SK-N-SH (cell line): ENCODE measurements around the gene SHANK2. TPM values are rescaled to one million over a fixed set of nuclear protein-coding genes. Genes with fewer than 3 reads are reported as not detected.

Experiments
- CTCF ChIA-PET: fragments of 300-600, 350-600 bp; formaldehyde crosslinking; extraction: SDS; loops from one replicate; lab custom pipeline; 2021; lab: Yijun Ruan, JAX
- POLR2A ChIA-PET: fragments of 350-600 bp; sonication (Branson Sonifier 250); formaldehyde crosslinking; extraction: SDS; loops from one replicate; lab custom pipeline; 2020; ENCODE audit warnings: antibody characterized with exemption, inconsistent platforms; lab: Yijun Ruan, JAX
- DNase-seq: peaks from one replicate; pipeline ENCODE4 v3.0.0; 2012
- H2AFZ ChIP-seq: fragments of 200-600 bp; sonication (generic); 2 replicates; pipeline ENCODE4 v1.8.1; 2016; ENCODE audit warnings: antibody characterized with exemption, mild to moderate bottlenecking, low read depth
- H3F3A ChIP-seq: fragments of 200-600 bp; sonication (generic); replicated peaks from 2 replicates; pipeline ENCODE3; 2016; ENCODE audit warnings: antibody characterized with exemption, mild to moderate bottlenecking; ENCODE audit not compliant: insufficient read depth
- H3K27ac ChIP-seq, 2 experiments: fragments of 200-500 bp in 1 of 2; fragments of 200-600 bp in 1 of 2; sonication (Bioruptor generic) in 1 of 2; sonication (generic), shearing (Covaris generic) in 1 of 2; 2 replicates each; pipeline versions ENCODE4 v1.5.1 to v1.6.1; 2014 to 2016; ENCODE audit warnings: low read depth in 2 of 2, inconsistent platforms in 1 of 2, low read length in 1 of 2, mild to moderate bottlenecking in 1 of 2, mixed read lengths in 1 of 2
- H3K27me3 ChIP-seq: fragments of 200-600 bp; sonication (generic), shearing (Covaris generic); 2 replicates; pipeline ENCODE4 v1.6.1; 2016; ENCODE audit warnings: mixed run types; ENCODE audit not compliant: insufficient read depth
- H3K36me3 ChIP-seq, 2 experiments: fragments of 200-500 bp in 1 of 2; fragments of 200-600 bp in 1 of 2; sonication (Bioruptor generic) in 1 of 2; sonication (generic) in 1 of 2; replicated peaks in 1 of 2; 2 replicates each; pipeline versions ENCODE3 to v1.5.1; 2014 to 2016; ENCODE audit warnings: low read length in 1 of 2, mild to moderate bottlenecking in 1 of 2; ENCODE audit not compliant: insufficient read depth in 2 of 2, control insufficient read depth in 1 of 2
- H3K4me1 ChIP-seq, 2 experiments: fragments of 200-500 bp in 1 of 2; fragments of 200-600 bp in 1 of 2; sonication (Bioruptor generic) in 1 of 2; sonication (generic), shearing (Covaris generic) in 1 of 2; 2 replicates each; pipeline versions ENCODE4 v1.5.1 to v1.6.1; 2014 to 2016; ENCODE audit warnings: low read depth in 1 of 2, low read length in 1 of 2, mixed run types in 1 of 2; ENCODE audit not compliant: insufficient read depth in 2 of 2, control insufficient read depth in 1 of 2
- H3K4me2 ChIP-seq: fragments of 200-600 bp; sonication (generic), shearing (Covaris generic); 2 replicates; pipeline ENCODE4 v1.6.1; 2017; ENCODE audit warnings: mixed run types
- H3K4me3 ChIP-seq, 2 experiments: fragments of 200-500 bp in 1 of 2; fragments of 200-600 bp in 1 of 2; sonication (Bioruptor generic) in 1 of 2; sonication (generic), shearing (Covaris generic) in 1 of 2; 2 replicates each; pipeline versions ENCODE4 v1.5.1 to v1.8.1; 2014 to 2016; ENCODE audit warnings: low read depth in 2 of 2, inconsistent platforms in 1 of 2, low read length in 1 of 2, mild to moderate bottlenecking in 1 of 2, mixed read lengths in 1 of 2, moderate library complexity in 1 of 2
- H3K79me2 ChIP-seq: fragments of 200-600 bp; sonication (generic); 2 replicates; pipeline ENCODE4 v1.8.1; 2017; ENCODE audit warnings: mild to moderate bottlenecking; ENCODE audit not compliant: insufficient read depth
- H3K9ac ChIP-seq: fragments of 200-600 bp; sonication (generic); 2 replicates; pipeline ENCODE4 v1.6.1; 2017; ENCODE audit warnings: mixed run types
- H3K9me2 ChIP-seq: fragments of 200-600 bp; sonication (generic); 2 replicates; pipeline ENCODE4 v1.6.1; 2017; ENCODE audit warnings: mixed run types
- H3K9me3 ChIP-seq: fragments of 200-600 bp; sonication (generic); 2 replicates; pipeline ENCODE4 v1.6.1; 2017; ENCODE audit warnings: mixed run types, mild to moderate bottlenecking, moderate library complexity
- H4K20me1 ChIP-seq: fragments of 200-600 bp; sonication (generic); 2 replicates; pipeline ENCODE4 v1.6.1; 2017; ENCODE audit warnings: mild to moderate bottlenecking, mixed run types; ENCODE audit not compliant: insufficient read depth
- FOXM1 ChIP-seq: IDR thresholded peaks from 2 replicates; pipeline ENCODE4 v1.4.0; 2012; ENCODE audit warnings: low read depth, mild to moderate bottlenecking
- NFIC ChIP-seq: IDR thresholded peaks from 2 replicates; pipeline ENCODE4 v1.4.0; 2012; ENCODE audit warnings: borderline replicate concordance
- RCOR1 ChIP-seq: fragments of 150-350 bp; IDR thresholded peaks from 2 replicates; pipeline ENCODE4 v1.6.1; 2017; ENCODE audit warnings: antibody characterized with exemption, low read length
- RFX5 ChIP-seq: IDR thresholded peaks from 2 replicates; pipeline ENCODE4 v1.6.1; 2012; ENCODE audit warnings: mild to moderate bottlenecking, improper control_type of control experiment, low read length
- TAF1 ChIP-seq: IDR thresholded peaks from 2 replicates; pipeline ENCODE4 v1.6.1; 2012; ENCODE audit warnings: low read depth, mild to moderate bottlenecking, low read length, moderate library complexity, borderline replicate concordance
- WGBS: methylation state at CpG from one replicate; pipeline ENCODE4 v1.1.6; 2017; ENCODE audit warnings: low lambda C conversion rate; 5-methylcytosine and 5-hydroxymethylcytosine counted together
- polyA plus RNA-seq, 3 experiments: library from polyadenylated mRNA; depleted of rRNA; stranded (reverse); fragments of >200 nt; gene quantifications; 2 replicates each; pipeline ENCODE4 v1.2.3, GENCODE V29; 2012
- TF ChIP-seq, protein P1 (sequence below): fragments of 150-350 bp; IDR thresholded peaks from 2 replicates; pipeline ENCODE4 v1.6.1; 2017; ENCODE audit warnings: antibody characterized with exemption, low read length, low read depth, borderline replicate concordance
- TF ChIP-seq, protein P2 (sequence below): IDR thresholded peaks from 2 replicates; pipeline ENCODE4 v1.6.1; 2012; ENCODE audit warnings: mild to moderate bottlenecking, low read depth, low read length, moderate library complexity
- TF ChIP-seq, protein P3 (sequence below): IDR thresholded peaks from 2 replicates; pipeline ENCODE4 v1.4.0; 2012; ENCODE audit warnings: low read depth, borderline replicate concordance

Gene SHANK2
- polyA plus RNA-seq, 1 of the 3 experiments (the other 2 are of a cell fraction): under 0.01 TPM

DNA sequence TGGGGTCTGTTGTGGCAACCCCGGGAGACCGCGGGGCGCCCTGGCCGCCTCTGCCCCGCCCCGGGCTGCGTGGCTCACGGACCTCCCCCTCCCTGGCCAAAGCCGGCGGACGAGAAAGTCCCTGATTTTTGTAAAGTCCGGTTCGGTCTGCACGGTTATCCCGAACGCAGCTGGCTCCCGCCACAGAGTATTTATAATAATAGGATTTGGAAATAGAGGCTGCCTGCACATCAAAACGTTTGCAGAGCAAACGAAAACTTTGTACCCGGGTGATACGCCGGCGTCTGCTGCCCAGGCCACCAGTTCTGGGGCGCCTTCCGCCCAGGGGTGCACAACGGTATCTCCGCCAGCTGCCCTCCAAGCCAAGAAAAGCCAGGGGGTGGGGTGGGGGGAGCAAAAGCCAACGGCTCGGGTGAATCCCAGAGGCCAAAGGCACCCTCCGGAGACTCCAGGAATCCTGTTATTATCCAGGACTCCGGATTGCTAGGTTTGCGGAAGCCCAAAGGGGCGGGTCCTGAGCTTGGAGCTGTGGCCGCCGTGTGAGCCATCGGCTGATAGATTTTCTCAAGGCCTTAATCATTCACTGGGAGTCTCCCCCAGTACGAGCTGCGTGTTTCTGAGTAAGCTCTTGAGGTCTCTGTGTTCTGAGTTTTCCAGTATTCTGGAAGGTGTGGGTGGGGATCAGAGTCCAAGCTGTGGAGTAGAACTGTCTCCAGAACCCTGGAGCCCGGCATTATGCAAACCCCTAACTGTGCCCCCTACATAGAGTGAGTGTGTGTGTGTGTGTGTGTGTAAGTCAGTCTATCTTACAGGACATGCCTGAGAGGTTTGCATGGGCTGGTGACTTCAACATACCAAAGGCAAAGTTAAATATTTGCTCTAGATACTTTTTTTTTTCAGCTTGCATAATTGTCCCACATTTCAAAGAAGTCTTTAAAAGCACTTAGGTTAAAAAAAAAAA, 673 bp upstream of the SHANK2 start:
- Histone ChIP-seq H3K79me2 (no peaks in the 10 kb centered on the region), H3K4me3 (no peak overlapping the region), H3K36me3 (no peaks in the 10 kb centered on the region), H3F3A (no peaks in the 10 kb centered on the region), H3K4me2 (no peak overlapping the region), H3K9me3 (no peaks in the 10 kb centered on the region), H4K20me1 (no peaks in the 10 kb centered on the region), H3K9me2 (no peaks in the 10 kb centered on the region)
- TF ChIP-seq TAF1 (no peak), RFX5 (no peak), FOXM1 (no peak), NFIC (no peak), RCOR1 (no peak)
- TF ChIP-seq, protein P1, sequence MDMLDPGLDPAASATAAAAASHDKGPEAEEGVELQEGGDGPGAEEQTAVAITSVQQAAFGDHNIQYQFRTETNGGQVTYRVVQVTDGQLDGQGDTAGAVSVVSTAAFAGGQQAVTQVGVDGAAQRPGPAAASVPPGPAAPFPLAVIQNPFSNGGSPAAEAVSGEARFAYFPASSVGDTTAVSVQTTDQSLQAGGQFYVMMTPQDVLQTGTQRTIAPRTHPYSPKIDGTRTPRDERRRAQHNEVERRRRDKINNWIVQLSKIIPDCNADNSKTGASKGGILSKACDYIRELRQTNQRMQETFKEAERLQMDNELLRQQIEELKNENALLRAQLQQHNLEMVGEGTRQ: no peak
- TF ChIP-seq, protein P2, sequence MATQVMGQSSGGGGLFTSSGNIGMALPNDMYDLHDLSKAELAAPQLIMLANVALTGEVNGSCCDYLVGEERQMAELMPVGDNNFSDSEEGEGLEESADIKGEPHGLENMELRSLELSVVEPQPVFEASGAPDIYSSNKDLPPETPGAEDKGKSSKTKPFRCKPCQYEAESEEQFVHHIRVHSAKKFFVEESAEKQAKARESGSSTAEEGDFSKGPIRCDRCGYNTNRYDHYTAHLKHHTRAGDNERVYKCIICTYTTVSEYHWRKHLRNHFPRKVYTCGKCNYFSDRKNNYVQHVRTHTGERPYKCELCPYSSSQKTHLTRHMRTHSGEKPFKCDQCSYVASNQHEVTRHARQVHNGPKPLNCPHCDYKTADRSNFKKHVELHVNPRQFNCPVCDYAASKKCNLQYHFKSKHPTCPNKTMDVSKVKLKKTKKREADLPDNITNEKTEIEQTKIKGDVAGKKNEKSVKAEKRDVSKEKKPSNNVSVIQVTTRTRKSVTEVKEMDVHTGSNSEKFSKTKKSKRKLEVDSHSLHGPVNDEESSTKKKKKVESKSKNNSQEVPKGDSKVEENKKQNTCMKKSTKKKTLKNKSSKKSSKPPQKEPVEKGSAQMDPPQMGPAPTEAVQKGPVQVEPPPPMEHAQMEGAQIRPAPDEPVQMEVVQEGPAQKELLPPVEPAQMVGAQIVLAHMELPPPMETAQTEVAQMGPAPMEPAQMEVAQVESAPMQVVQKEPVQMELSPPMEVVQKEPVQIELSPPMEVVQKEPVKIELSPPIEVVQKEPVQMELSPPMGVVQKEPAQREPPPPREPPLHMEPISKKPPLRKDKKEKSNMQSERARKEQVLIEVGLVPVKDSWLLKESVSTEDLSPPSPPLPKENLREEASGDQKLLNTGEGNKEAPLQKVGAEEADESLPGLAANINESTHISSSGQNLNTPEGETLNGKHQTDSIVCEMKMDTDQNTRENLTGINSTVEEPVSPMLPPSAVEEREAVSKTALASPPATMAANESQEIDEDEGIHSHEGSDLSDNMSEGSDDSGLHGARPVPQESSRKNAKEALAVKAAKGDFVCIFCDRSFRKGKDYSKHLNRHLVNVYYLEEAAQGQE: no peak
- TF ChIP-seq, protein P3, sequence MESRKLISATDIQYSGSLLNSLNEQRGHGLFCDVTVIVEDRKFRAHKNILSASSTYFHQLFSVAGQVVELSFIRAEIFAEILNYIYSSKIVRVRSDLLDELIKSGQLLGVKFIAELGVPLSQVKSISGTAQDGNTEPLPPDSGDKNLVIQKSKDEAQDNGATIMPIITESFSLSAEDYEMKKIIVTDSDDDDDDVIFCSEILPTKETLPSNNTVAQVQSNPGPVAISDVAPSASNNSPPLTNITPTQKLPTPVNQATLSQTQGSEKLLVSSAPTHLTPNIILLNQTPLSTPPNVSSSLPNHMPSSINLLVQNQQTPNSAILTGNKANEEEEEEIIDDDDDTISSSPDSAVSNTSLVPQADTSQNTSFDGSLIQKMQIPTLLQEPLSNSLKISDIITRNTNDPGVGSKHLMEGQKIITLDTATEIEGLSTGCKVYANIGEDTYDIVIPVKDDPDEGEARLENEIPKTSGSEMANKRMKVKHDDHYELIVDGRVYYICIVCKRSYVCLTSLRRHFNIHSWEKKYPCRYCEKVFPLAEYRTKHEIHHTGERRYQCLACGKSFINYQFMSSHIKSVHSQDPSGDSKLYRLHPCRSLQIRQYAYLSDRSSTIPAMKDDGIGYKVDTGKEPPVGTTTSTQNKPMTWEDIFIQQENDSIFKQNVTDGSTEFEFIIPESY: no peak
- TF ChIP-seq, all 33 proteins: peak for 0
- Histone ChIP-seq H2AFZ (no peak overlapping the region), H3K27me3 (no peaks in the 10 kb centered on the region), H3K4me1 (peaks cover 0 to 3% of the 10 kb centered on the region in 2 experiments; a peak in 1 of 4 replicates), H3K27ac (no peak overlapping the region), H3K9ac (no peak overlapping the region)
- POLR2A ChIA-PET: no interaction called here
- CTCF ChIA-PET: interaction anchor here (0.5 to 2.0 kb wide), 8 partner anchors 8 to 877 kb away, joined by 3 to 22 read pairs (median 3); no protein-coding TSS in a partner anchor
- no peak for DNase-seq
- WGBS: 26% methylated on average over 28 of the region's 40 CpGs
